Activated naive CD8-positive, alpha-beta T cell treated with anti-CD3 and anti-CD28 coated beads, Interleukin-2, amount 10 ng/mL, durations not matched to agents 7 days and 5 days (primary cell): ENCODE measurements around the gene PML. TPM values are rescaled to one million over a fixed set of nuclear protein-coding genes. Genes with fewer than 3 reads are reported as not detected.

Experiments
- ATAC-seq: fragments of 150-1000 bp; cut with Tn5 transposase; one replicate; pipeline ENCODE4 v1.10.0; 2021; ENCODE audit warnings: low read depth, moderate library complexity
- POLR2A ChIA-PET: fragments of 350-600 bp; sonication (Branson Sonifier 250); formaldehyde crosslinking; loops from one replicate; lab custom pipeline; 2021; ENCODE audit warnings: antibody characterized with exemption; lab: Charles Lee
- DNase-seq: peaks from one replicate; pipeline ENCODE4 v3.0.0; 2021
- H3K27ac Mint-ChIP-seq: one replicate; pipeline ENCODE4 v1.8.0; 2022; ENCODE audit warnings: mild to moderate bottlenecking, mixed read lengths
- H3K27me3 Mint-ChIP-seq: one replicate; pipeline ENCODE4 v1.8.0; 2022; ENCODE audit warnings: mild to moderate bottlenecking, moderate library complexity, mixed read lengths
- H3K36me3 Mint-ChIP-seq: one replicate; pipeline ENCODE4 v1.8.0; 2021; ENCODE audit warnings: mild to moderate bottlenecking, mixed read lengths
- H3K4me1 Mint-ChIP-seq: one replicate; pipeline ENCODE4 v1.8.0; 2021; ENCODE audit warnings: mixed read lengths
- H3K4me3 Mint-ChIP-seq: one replicate; pipeline ENCODE4 v1.8.0; 2022; ENCODE audit warnings: mild to moderate bottlenecking, moderate library complexity, mixed read lengths
- H3K9me3 Mint-ChIP-seq: one replicate; pipeline ENCODE4 v1.8.0; 2021; ENCODE audit warnings: mixed read lengths
- total RNA-seq, 2 experiments: library from RNA; stranded (reverse); gene quantifications; one replicate each; pipeline ENCODE4 v1.2.3, GENCODE V29; 2021

Gene PML
- total RNA-seq, 2 experiments from 2014 or later: 118 to 120 TPM

GRCh38 chr15:74010929-74011540, 16.5 kb downstream of the PML start:
- ATAC-seq (no peak), DNase-seq (no peak)
- POLR2A ChIA-PET: interaction anchor here (0.9 kb wide), 1 partner anchor 10 kb away, joined by 3 read pairs; no protein-coding TSS in a partner anchor
- Mint-ChIP-seq H3K27ac (peak overlapping the region; percentile 23), H3K4me1 (peaks cover 49% of the 10 kb centered on the region), H3K9me3 (peaks cover 1% of the 10 kb centered on the region), H3K36me3 (peaks cover 62% of the 10 kb centered on the region), H3K4me3 (no peak overlapping the region), H3K27me3 (no peaks in the 10 kb centered on the region)

GRCh38 chr15:74011610-74012009, 17.1 kb downstream of the PML start:
- Mint-ChIP-seq H3K9me3 (peaks cover 1% of the 10 kb centered on the region), H3K27me3 (no peaks in the 10 kb centered on the region), H3K36me3 (peaks cover 58% of the 10 kb centered on the region), H3K27ac (peak overlapping the region; percentile 23), H3K4me3 (no peak overlapping the region), H3K4me1 (peaks cover 47% of the 10 kb centered on the region)
- POLR2A ChIA-PET: no interaction called here
- DNase-seq: no peak
- ATAC-seq: no peak

- POLR2A ChIA-PET: no interaction called here
- H3K4me3 Mint-ChIP-seq: no peak overlapping the region
- no peak for ATAC-seq
Observed at GRCh38 chr15:74013374-74013894, 18.9 kb downstream of the PML start.

GRCh38 chr15:74019734-74020133, 25.2 kb downstream of the PML start:
- Mint-ChIP-seq H3K9me3 (no peaks in the 10 kb centered on the region), H3K27me3 (no peaks in the 10 kb centered on the region), H3K4me3 (no peak overlapping the region), H3K27ac (no peak overlapping the region), H3K4me1 (peaks cover 13% of the 10 kb centered on the region), H3K36me3 (peaks cover 25% of the 10 kb centered on the region)
- DNase-seq (no peak), ATAC-seq (no peak)
- POLR2A ChIA-PET: no interaction called here

More at GRCh38 chr15:74013374-74013894, 18.9 kb downstream of the PML start:
- peaks cover 31% of the 10 kb centered on the region for H3K4me1 Mint-ChIP-seq
- H3K27me3 Mint-ChIP-seq: no peaks in the 10 kb centered on the region
- no peak for DNase-seq
- H3K36me3 Mint-ChIP-seq: peaks cover 49% of the 10 kb centered on the region
- peaks cover 1% of the 10 kb centered on the region for H3K9me3 Mint-ChIP-seq
- no peak overlapping the region for H3K27ac Mint-ChIP-seq

GRCh38 chr15:74022706-74023470, 28.4 kb downstream of the PML start:
- Mint-ChIP-seq H3K36me3 (peaks cover 21% of the 10 kb centered on the region), H3K27me3 (no peaks in the 10 kb centered on the region), H3K27ac (no peak overlapping the region), H3K9me3 (no peaks in the 10 kb centered on the region), H3K4me3 (no peak overlapping the region), H3K4me1 (peaks cover 6% of the 10 kb centered on the region)
- DNase-seq (no peak), ATAC-seq (no peak)
- POLR2A ChIA-PET: no interaction called here

GRCh38 chr15:74024687-74025086, 30.2 kb downstream of the PML start:
- peaks cover 25% of the 10 kb centered on the region for H3K36me3 Mint-ChIP-seq
- no peak for DNase-seq
- peak overlapping the region; percentile 14 for H3K27ac Mint-ChIP-seq

GRCh38 chr15:74025436-74025835, 30.9 kb downstream of the PML start:
- Mint-ChIP-seq H3K9me3 (no peaks in the 10 kb centered on the region), H3K27ac (no peak overlapping the region)
- POLR2A ChIA-PET: no interaction called here

More at GRCh38 chr15:74024687-74025086, 30.2 kb downstream of the PML start:
- Mint-ChIP-seq H3K4me1 (peaks cover 5% of the 10 kb centered on the region), H3K4me3 (no peak overlapping the region), H3K9me3 (no peaks in the 10 kb centered on the region), H3K27me3 (no peaks in the 10 kb centered on the region)
- ATAC-seq: no peak
- POLR2A ChIA-PET: interaction anchor here (0.7 to 0.8 kb wide), 2 partner anchors 30 to 734 kb away, joined by 3 to 4 read pairs; partner anchors contain the start of gene PML

GRCh38 chr15:74027688-74028087, 33.2 kb downstream of the PML start:
- DNase-seq (no peak), ATAC-seq (no peak)
- Mint-ChIP-seq H3K4me3 (no peak overlapping the region), H3K9me3 (no peaks in the 10 kb centered on the region), H3K27ac (no peak overlapping the region), H3K36me3 (peaks cover 20% of the 10 kb centered on the region), H3K4me1 (peaks cover under 1% of the 10 kb centered on the region), H3K27me3 (no peaks in the 10 kb centered on the region)
- POLR2A ChIA-PET: interaction anchor here (1.3 kb wide), 1 partner anchor 19 kb away, joined by 3 read pairs; no protein-coding TSS in a partner anchor

More at GRCh38 chr15:74025436-74025835, 30.9 kb downstream of the PML start:
- Mint-ChIP-seq H3K36me3 (peaks cover 25% of the 10 kb centered on the region), H3K4me1 (peaks cover 4% of the 10 kb centered on the region), H3K27me3 (no peaks in the 10 kb centered on the region), H3K4me3 (no peak overlapping the region)
- ATAC-seq (no peak), DNase-seq (no peak)

GRCh38 chr15:74028646-74029045, 34.1 kb downstream of the PML start:
- Mint-ChIP-seq H3K27ac (no peak overlapping the region), H3K9me3 (no peaks in the 10 kb centered on the region), H3K27me3 (no peaks in the 10 kb centered on the region), H3K36me3 (peaks cover 20% of the 10 kb centered on the region), H3K4me3 (no peak overlapping the region), H3K4me1 (peaks cover 3% of the 10 kb centered on the region)
- DNase-seq (no peak), ATAC-seq (no peak)
- POLR2A ChIA-PET: interaction anchor here (0.7 kb wide), 1 partner anchor 61 kb away, joined by 4 read pairs; no protein-coding TSS in a partner anchor

- Mint-ChIP-seq H3K9me3 (no peaks in the 10 kb centered on the region), H3K36me3 (peaks cover 20% of the 10 kb centered on the region)
- POLR2A ChIA-PET: interaction anchor here (1.3 kb wide), 1 partner anchor 13 kb away, joined by 3 read pairs; no protein-coding TSS in a partner anchor
Observed at GRCh38 chr15:74032046-74032445, 37.5 kb downstream of the PML start.

GRCh38 chr15:74032606-74033561, 38.4 kb downstream of the PML start:
- peak overlapping the region; percentile 43 for H3K27ac Mint-ChIP-seq
- DNase-seq: no peak
- POLR2A ChIA-PET: interaction anchor here (1.3 kb wide), 1 partner anchor 13 kb away, joined by 3 read pairs; no protein-coding TSS in a partner anchor
- peaks cover 3% of the 10 kb centered on the region for H3K4me1 Mint-ChIP-seq
- no peaks in the 10 kb centered on the region for H3K27me3 Mint-ChIP-seq
- no peak for ATAC-seq
- no peaks in the 10 kb centered on the region for H3K9me3 Mint-ChIP-seq
- no peak overlapping the region for H3K4me3 Mint-ChIP-seq
- peaks cover 21% of the 10 kb centered on the region for H3K36me3 Mint-ChIP-seq

More at GRCh38 chr15:74032046-74032445, 37.5 kb downstream of the PML start:
- H3K27me3 Mint-ChIP-seq: no peaks in the 10 kb centered on the region
- no peak overlapping the region for H3K4me3 Mint-ChIP-seq
- peak overlapping the region; percentile 27 for H3K27ac Mint-ChIP-seq
- DNase-seq (no peak), ATAC-seq (no peak)
- peaks cover 3% of the 10 kb centered on the region for H3K4me1 Mint-ChIP-seq

GRCh38 chr15:74034206-74034755, 39.8 kb downstream of the PML start:
- ATAC-seq: no peak
- POLR2A ChIA-PET: no interaction called here
- Mint-ChIP-seq H3K27ac (no peak overlapping the region), H3K27me3 (no peaks in the 10 kb centered on the region), H3K4me3 (no peak overlapping the region), H3K9me3 (no peaks in the 10 kb centered on the region), H3K36me3 (peaks cover 17% of the 10 kb centered on the region), H3K4me1 (peaks cover 3% of the 10 kb centered on the region)
- no peak for DNase-seq
